ENCODE results near the gene SPATA9.

Gene SPATA9

DNA sequence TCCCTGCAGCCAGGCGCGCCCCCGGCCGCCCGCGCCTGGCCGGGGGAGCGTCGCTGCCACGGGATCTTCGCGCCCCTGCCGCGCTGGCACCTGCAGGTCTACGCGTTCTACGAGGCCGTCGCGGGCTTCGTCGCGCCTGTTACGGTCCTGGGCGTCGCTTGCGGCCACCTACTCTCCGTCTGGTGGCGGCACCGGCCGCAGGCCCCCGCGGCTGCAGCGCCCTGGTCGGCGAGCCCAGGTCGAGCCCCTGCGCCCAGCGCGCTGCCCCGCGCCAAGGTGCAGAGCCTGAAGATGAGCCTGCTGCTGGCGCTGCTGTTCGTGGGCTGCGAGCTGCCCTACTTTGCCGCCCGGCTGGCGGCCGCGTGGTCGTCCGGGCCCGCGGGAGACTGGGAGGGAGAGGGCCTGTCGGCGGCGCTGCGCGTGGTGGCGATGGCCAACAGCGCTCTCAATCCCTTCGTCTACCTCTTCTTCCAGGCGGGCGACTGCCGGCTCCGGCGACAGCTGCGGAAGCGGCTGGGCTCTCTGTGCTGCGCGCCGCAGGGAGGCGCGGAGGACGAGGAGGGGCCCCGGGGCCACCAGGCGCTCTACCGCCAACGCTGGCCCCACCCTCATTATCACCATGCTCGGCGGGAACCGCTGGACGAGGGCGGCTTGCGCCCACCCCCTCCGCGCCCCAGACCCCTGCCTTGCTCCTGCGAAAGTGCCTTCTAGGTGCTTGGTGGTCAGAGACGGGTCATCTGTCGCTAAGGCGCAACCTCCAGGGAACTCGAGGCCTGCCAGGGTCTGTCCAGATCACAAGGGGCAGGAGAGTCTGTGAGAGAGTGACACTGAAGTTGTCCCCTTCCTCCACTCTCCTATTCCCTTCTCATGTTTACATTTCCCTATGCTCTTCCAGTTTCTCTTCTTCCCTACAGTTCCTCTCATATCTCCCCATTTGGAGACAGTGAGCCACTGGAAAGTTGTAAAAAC, 61.6 kb downstream of the SPATA9 start:
- peak in 13 of 56 donors; percentile 3 to 36 (median 9) for DNase-seq

DNA sequence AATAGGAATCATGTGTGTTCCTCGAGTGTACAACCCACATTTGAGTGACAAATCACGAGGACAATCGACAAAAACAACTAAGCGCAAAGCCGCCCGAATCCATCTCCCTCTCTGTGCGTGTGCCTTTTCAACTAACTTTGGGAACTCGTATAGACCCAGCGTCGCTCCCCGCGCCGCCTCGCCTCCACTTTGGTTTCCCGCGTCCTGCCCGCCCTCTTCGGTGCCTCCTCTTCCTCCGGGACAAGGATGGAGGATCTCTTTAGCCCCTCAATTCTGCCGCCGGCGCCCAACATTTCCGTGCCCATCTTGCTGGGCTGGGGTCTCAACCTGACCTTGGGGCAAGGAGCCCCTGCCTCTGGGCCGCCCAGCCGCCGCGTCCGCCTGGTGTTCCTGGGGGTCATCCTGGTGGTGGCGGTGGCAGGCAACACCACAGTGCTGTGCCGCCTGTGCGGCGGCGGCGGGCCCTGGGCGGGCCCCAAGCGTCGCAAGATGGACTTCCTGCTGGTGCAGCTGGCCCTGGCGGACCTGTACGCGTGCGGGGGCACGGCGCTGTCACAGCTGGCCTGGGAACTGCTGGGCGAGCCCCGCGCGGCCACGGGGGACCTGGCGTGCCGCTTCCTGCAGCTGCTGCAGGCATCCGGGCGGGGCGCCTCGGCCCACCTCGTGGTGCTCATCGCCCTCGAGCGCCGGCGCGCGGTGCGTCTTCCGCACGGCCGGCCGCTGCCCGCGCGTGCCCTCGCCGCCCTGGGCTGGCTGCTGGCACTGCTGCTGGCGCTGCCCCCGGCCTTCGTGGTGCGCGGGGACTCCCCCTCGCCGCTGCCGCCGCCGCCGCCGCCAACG, 62.5 kb downstream of the SPATA9 start, which contains the start of gene GPR150:
Gene GPR150 (plus strand): TSS at position 58 of the 840 bp plus-strand sequence. CDS start 189 bp downstream, at position 247.
- DNase-seq: peak in 18 of 56 donors; percentile 6 to 44 (median 31)

DNA sequence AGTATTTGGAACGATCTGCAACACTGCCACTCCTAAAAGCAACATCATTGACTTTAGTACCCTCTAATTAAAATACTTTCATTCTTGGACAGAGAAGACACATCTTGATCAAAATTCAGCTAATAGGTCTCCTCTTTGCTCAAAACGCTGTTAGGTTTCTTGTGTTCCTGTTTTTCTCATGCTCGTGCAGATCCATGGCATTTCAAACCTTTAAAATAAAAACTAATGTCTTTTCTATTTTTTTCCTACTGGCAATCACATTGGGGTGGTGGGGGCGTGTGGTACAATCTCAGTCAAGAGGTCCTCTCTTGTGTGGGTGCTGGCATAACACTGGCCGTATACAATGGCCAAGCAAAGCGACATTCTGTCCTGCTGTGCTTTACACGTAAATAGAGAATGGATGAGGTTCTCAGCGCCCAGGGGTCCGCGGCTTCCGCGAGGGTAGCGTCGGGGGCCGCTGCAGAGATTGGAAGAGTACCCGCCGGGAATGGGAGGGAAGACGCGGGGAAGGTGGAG, 63.2 kb downstream of the SPATA9 start:
- peak in 2 of 56 donors; percentile 22 to 23 for DNase-seq

DNA sequence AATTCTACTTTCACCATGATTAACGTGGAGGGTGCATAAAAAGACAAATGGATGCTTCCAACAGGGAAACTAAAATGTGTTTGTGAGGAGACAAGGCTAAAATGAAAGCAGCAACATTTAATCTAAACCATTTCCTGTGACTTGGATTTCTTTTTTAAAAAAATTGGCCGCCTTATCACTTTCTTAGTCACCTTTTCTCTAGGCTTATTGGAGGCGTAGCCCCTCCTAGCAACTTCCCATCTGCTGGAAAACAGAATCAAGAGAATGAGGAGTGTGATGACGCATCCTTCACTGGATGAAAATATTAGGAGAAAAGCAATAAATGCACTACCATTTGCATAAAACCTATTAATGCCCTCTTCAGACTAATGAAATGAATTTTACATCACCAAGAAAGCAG, 63.7 kb downstream of the SPATA9 start:
- DNase-seq: no peak

DNA sequence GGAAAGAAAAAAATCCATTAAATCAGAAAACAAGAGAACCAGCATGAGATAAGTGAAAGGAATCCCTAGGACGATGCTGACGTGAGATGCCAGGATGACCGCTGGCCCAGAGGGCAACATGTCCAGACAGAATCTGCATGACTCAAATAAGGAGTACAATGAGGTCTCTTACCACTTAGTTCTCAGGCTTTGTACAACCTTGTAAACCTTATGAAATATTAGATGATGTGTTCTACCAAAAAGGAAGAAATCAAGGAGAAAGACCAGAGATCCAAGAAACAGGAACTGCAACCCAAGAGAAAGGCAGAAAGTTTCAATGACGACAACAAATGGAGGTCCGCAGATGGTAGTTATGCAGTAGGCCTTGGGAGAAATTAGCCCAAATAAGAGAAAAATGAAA, 65.7 kb downstream of the SPATA9 start:
- DNase-seq: no peak

DNA sequence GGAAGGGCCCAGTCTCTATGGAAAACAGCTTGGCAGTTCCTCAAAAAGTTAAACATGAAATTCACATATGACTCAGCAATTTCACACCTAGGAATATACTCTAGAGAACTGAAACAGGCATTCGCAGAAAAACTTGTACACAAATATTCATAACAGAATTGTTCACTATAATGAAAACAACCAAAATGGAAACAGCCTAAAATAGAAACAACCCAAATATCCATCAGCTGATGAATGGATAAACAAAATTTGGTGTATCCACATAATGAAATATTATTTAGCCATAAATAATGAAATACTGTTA, 67.7 kb downstream of the SPATA9 start:
- no peak for DNase-seq

DNA sequence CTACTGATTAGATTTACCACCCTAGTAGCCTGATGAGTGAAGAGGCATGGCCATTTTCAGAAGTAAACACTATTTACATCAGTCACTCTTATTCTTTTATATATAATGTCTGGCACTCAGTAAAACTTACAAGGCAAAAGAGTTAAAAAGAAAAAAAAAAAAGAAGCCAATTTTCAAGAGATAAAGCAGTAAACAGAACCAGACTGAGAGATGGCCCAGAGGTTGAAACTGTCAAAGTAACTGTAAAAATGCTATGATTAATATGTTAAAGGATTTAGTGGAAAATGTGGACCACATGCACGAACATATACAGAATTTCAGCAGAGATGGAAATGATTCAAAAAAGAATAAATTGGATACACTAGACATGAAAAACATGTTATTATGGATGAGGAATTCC, 69.3 kb downstream of the SPATA9 start:
- DNase-seq: no peak

DNA sequence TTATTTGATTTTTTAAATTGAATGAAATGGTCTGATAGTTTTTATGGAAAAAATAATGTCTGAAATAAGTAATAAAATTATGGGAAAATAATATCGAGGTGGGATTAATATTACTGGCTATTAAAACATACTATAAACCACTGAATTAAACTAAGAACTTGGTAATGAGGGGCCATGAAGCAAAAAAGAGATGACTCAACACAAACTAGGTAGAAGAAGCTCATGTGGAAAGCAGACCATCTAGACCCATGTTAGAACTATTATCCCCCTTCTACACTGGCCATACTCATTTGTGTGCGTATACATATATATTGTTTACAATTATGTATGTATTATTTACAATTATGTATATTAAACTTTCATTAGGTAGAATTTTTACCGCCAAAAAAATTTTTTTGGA, 71.4 kb downstream of the SPATA9 start:
- DNase-seq: no peak

DNA sequence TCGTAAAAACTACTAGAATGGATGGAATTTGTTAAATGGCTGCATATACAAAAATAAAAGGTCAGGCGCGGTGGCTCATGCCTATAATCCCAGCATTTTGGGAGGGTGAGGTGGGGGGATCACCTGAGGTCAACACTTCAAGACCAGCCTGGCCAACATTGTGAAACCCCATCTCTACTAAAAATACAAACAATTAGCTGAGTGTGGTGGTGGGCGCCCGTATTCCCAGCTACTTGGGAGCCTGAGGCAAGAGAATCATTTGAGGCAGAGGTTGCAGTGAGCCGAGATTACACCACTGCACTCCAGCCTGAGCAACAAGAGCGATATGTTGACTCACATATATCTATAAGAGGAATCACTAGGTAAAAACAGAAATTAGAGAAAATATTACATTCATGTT, 72.2 kb downstream of the SPATA9 start:
- DNase-seq: no peak

DNA sequence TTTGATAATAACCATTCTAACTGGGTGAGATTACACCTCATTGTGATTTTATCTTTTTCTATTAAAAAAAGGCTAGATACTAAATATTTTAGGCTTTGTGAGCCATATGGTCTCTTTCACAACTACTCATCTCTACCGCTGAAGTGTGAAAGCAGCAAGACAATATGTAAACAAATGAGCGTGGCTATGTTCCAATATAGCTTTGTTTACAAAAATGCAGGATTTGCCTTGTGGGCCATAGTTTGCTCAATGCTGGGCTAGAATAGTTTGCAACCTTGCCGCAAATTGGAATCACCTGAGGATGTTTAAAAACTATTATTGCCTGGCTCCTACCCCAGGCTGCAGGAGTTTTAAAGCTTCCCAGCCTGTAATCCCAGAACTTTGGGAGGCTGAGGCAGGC, 73.1 kb downstream of the SPATA9 start:
- no peak for DNase-seq

Data from amygdala (tissue), 56 donors.